HG03025 (cell line): ENCODE measurements around the gene DNAI2.

ENCODE experiments used
- ATAC-seq: cut with Tn5 transposase; IDR thresholded peaks from one replicate; pipeline ENCODE4 v1.9.1; 2021; ENCODE audit warnings: mild to moderate bottlenecking, moderate library complexity; ENCODE audit not compliant: unreplicated experiment, low FRiP score

The DNAI2 gene

DNA sequence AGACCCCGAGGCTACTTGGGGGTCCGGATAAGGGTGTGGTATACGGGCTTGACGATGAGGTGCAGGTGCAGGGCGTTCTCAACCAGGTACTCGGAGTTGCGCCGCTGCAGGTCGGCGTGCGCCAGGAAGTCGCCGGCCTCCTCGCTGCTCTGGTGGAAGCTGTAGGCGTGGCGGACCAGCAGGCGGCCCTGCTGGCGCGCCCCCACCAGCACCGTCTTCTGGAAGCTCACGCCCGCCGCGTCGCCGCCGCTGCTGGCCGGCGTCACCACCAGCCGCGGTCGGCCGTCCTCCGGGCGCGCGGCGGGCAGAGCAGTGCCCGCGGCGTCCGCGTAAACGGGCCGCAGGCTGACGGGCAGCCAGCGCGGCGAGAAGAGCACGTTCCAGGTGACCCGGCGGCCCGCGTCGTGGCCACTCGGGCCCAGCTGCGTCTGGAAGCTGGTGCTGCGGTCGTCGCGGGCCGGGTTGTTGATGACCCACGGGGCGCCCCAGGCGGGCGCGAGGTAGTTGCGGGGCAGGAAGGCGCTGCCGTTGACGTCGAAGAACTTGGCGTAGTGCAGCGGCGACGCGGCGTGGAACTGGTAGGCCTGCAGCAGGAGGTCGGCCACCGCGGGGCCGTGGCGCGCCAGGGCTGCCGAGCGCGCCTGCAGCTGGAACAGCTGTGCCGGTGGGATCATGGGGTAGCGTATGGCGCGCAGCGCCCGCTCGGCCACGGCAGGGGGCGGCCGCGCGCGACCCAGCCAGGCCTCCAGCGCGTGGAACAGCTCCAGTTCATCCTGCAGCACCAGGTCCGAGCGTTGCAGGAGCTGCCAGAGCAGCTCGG, 82.8 kb downstream of the DNAI2 start:
- no peak for ATAC-seq

DNA sequence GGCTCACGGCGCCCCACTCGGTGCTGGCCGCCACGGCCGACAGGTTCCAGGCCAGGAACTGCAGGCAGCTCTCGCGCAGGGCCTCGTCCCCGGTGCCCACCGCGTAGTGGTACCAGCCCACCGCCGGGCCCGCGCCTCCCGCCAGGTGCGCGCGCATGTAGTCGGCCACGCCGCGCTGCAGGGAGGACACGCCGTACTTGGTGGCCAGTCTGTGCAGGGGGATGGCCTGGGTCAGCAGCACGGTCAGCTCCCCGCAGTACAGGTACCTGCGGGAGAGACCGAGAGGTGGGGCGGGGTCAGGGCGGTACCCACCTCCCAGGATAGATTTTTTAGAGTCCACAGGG, 83.4 kb downstream of the DNAI2 start:
- no peak for ATAC-seq

DNA sequence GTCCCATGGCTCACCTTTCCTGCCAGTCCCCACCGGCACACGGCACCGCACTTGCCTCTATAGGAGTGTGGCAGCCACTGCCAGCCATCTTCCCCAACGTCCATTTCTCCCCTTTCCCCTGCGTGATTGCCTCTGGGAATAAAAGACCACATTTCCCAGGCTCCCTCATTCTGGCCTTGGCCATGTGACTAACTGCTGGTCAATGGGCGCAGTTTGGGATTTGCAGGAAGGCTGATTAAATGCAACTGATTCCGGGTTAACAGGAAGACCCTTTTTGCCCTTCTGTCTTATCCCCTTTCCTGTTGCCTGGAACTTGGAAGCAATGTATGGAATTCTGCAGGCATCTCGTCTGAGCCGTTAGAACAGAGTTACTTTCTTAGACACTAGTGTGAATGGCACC, 84.7 kb downstream of the DNAI2 start:
- no peak for ATAC-seq

DNA sequence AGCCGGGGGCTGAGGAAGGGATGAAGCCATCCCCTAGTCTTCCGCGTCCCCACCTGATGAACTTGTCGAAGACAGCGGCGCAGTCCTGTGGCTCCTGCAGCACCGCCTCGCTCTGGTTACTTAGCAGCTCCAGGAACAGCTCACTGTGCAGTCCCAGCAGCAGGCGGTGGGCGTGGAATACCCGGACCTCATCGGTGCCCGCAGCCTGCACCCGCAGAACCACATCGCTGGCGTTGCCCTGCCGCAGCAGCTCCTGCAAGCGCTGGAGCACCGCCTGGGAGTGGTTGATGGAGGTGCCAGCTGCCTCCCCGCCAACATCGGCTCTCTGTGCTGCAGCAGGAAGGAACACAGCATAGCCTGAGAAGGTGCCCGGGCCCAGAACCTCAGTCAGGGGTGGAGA, 85.9 kb downstream of the DNAI2 start:
- no peak for ATAC-seq

GRCh38 chr17:74360899-74361229, 86.8 kb downstream of the DNAI2 start:
- no peak for ATAC-seq

- no peak for ATAC-seq
These were observed 87.4 kb downstream of the DNAI2 start, which contains the start of gene BTBD17 for GRCh38 chr17:74361230-74362068. TSS of gene BTBD17 (minus strand) at chr17:74361868. CDS start at chr17:74361819, 49 bp downstream.

GRCh38 chr17:74362069-74362405, 88.0 kb downstream of the DNAI2 start:
- no peak for ATAC-seq

GRCh38 chr17:74362810-74363498, 88.9 kb downstream of the DNAI2 start:
- no peak for ATAC-seq
